Measurements from ENCODE around the gene SPAG17. TPM values are rescaled to one million over a fixed set of nuclear protein-coding genes. Genes with fewer than 3 reads are reported as not detected.

SPAG17 gene
- not detected for total RNA-seq
- polyA plus RNA-seq (2013, experiment 1 of 2), result 0.11 TPM
- 0.19 TPM for polyA plus RNA-seq (2013, experiment 2 of 2)
- 0 to 0.34 (median 0) reads per million in 172 experiments for total RNA-seq

- ATAC-seq (ENCODE audit: poor library complexity), result no peak
Observed at GRCh38 chr1:118185084-118185832, at the start of gene SPAG17. Gene SPAG17, minus strand, starts transcription at chr1:118185228. Its CDS starts 71 bp downstream, at chr1:118185157.

GRCh38 chr1:118225471-118225870, 40.4 kb upstream of the SPAG17 start:
- Mint-ChIP-seq H3K4me1 (ENCODE audit: low read depth) (no peaks in the 10 kb centered on the region), H3K4me3 (no peak overlapping the region), H3K9me3 (peaks cover 4% of the 10 kb centered on the region), H3K36me3 (ENCODE audit: low read depth) (no peaks in the 10 kb centered on the region), H3K27ac (no peak overlapping the region), H3K27me3 (no peaks in the 10 kb centered on the region)
- Histone ChIP-seq H3K4me3 (ENCODE audit: low read length) (no peak overlapping the region), H3K36me3 (ENCODE audit: insufficient read depth, low read length) (no peaks in the 10 kb centered on the region), H3K27ac (ENCODE audit: low read depth in 1 of 2, low read length in 2 of 2) (no peak overlapping the region), H3K9me3 (ENCODE audit: control insufficient read depth in 1 of 2, insufficient read depth in 1 of 2, low read length in 2 of 2) (no peaks in the 10 kb centered on the region), H3K4me1 (ENCODE audit: insufficient read depth, low read length) (no peaks in the 10 kb centered on the region), H3K27me3 (ENCODE audit: control insufficient read depth in 1 of 2, insufficient read depth in 2 of 2, low read length in 2 of 2) (no peaks in the 10 kb centered on the region)
- POLR2A ChIA-PET, result no interaction called here
- intact Hi-C loops (cut with DNase I, micrococcal nuclease), result no loop called here
- CTCF ChIA-PET, result no interaction called here
- ATAC-seq (ENCODE audit: poor library complexity) (no peak), DNase-seq (no peak)
- TF ChIP-seq CTCF (IDR thresholded peaks at IDR 0.05), result no peak

More at GRCh38 chr1:118185084-118185832, at the start of gene SPAG17:
- POLR2A ChIA-PET, result no interaction called here
- Histone ChIP-seq H3K4me3 (ENCODE audit: low read length) (no peak within 1 kb of the TSS), H3K27me3 (ENCODE audit: control insufficient read depth in 1 of 2, insufficient read depth in 2 of 2, low read length in 2 of 2) (peaks cover 0 to 5% of the 10 kb centered on the region in 2 experiments), H3K4me1 (ENCODE audit: insufficient read depth, low read length) (peaks cover 5% of the 10 kb centered on the region), H3K9me3 (ENCODE audit: control insufficient read depth in 1 of 2, insufficient read depth in 1 of 2, low read length in 2 of 2) (peaks cover 0 to 8% of the 10 kb centered on the region in 2 experiments), H3K27ac (ENCODE audit: low read depth in 1 of 2, low read length in 2 of 2) (no peak within 1 kb of the TSS), H3K36me3 (ENCODE audit: insufficient read depth, low read length) (no peaks in the 10 kb centered on the region)
- H3K36me3 Mint-ChIP-seq (ENCODE audit: low read depth), result no peaks in the 10 kb centered on the region
- TF ChIP-seq CTCF (IDR thresholded peaks at IDR 0.05), result no peak
- no peaks in the 10 kb centered on the region for H3K4me1 Mint-ChIP-seq (ENCODE audit: low read depth)
- H3K9me3 Mint-ChIP-seq, result no peaks in the 10 kb centered on the region
- peaks cover 9% of the 10 kb centered on the region for H3K27me3 Mint-ChIP-seq
- peak in 2 of 14 experiments; percentile 0 to 8 for DNase-seq
- no peak within 1 kb of the TSS for H3K27ac Mint-ChIP-seq
- H3K4me3 Mint-ChIP-seq, result no peak within 1 kb of the TSS
- CTCF ChIA-PET, result no interaction called here
- intact Hi-C loops (cut with DNase I, micrococcal nuclease), result no loop called here

GRCh38 chr1:118223426-118223825, 38.4 kb upstream of the SPAG17 start:
- CTCF ChIA-PET, result no interaction called here
- H3K36me3 Mint-ChIP-seq (ENCODE audit: low read depth), result no peaks in the 10 kb centered on the region
- no peaks in the 10 kb centered on the region for H3K27me3 Mint-ChIP-seq

More at GRCh38 chr1:118223426-118223825, 38.4 kb upstream of the SPAG17 start:
- no peaks in the 10 kb centered on the region for H3K27me3 ChIP-seq (ENCODE audit: control insufficient read depth in 1 of 2, insufficient read depth in 2 of 2, low read length in 2 of 2)
- Mint-ChIP-seq H3K4me3 (no peak overlapping the region), H3K4me1 (ENCODE audit: low read depth) (no peaks in the 10 kb centered on the region), H3K27ac (no peak overlapping the region), H3K9me3 (peaks cover 3% of the 10 kb centered on the region)
- no peak for DNase-seq
- no peaks in the 10 kb centered on the region for H3K36me3 ChIP-seq (ENCODE audit: insufficient read depth, low read length)
- H3K4me1 ChIP-seq (ENCODE audit: insufficient read depth, low read length), result no peaks in the 10 kb centered on the region
- no peaks in the 10 kb centered on the region for H3K9me3 ChIP-seq (ENCODE audit: control insufficient read depth in 1 of 2, insufficient read depth in 1 of 2, low read length in 2 of 2)
- intact Hi-C loops (cut with DNase I, micrococcal nuclease), result no loop called here
- POLR2A ChIA-PET, result no interaction called here
- TF ChIP-seq CTCF (IDR thresholded peaks at IDR 0.05), result no peak
- ATAC-seq (ENCODE audit: poor library complexity), result no peak
- no peak overlapping the region for H3K4me3 ChIP-seq (ENCODE audit: low read length)
- H3K27ac ChIP-seq (ENCODE audit: low read depth in 1 of 2, low read length in 2 of 2), result no peak overlapping the region

Data from CD4-positive, alpha-beta T cell (primary cell).